ENCODE measurements around the gene GLP2R. TPM values are rescaled to one million over a fixed set of nuclear protein-coding genes. Genes with fewer than 3 reads are reported as not detected.

GLP2R gene
- total RNA-seq, 1 experiment from 2014 or later, result not detected

GRCh38 chr17:9859781-9860180 is 34.1 kb downstream of the GLP2R start:
- Histone ChIP-seq H3K4me1 (ENCODE audit: insufficient read depth, low read length, poor library complexity, severe bottlenecking) (no peaks in the 10 kb centered on the region), H3K27ac (ENCODE audit: low read depth, low read length, poor library complexity, severe bottlenecking) (no peak overlapping the region), H3K9me3 (ENCODE audit: low read depth, low read length, poor library complexity, severe bottlenecking) (no peaks in the 10 kb centered on the region), H3K4me3 (ENCODE audit: low read depth, low read length, poor library complexity, severe bottlenecking) (no peak overlapping the region), H3K27me3 (replicated peaks; ENCODE audit: insufficient read depth, low read depth, low read length, poor library complexity) (peaks cover 4% of the 10 kb centered on the region), H3K36me3 (ENCODE audit: insufficient read depth, low read length, poor library complexity, severe bottlenecking) (no peaks in the 10 kb centered on the region)
- TF ChIP-seq EZH2 (IDR thresholded peaks at IDR 0.05; ENCODE audit: borderline replicate concordance, low read depth, low read length, poor library complexity, severe bottlenecking), result no peak
- TF ChIP-seq CTCF (conservative IDR thresholded peaks at IDR 0.05; ENCODE audit: low read depth, low read length), result no peak
- BruUV-seq (replicated peaks), result no TSS peak
- ChIA-PET POLR2A (ENCODE audit: low non-redundant PET) (no interaction called here), CTCF (no interaction called here)
- DNase-seq (ENCODE audit: low spot score), result no peak
- intact Hi-C loops (cut with micrococcal nuclease; ENCODE audit: unreplicated experiment), result no loop called here

DNA sequence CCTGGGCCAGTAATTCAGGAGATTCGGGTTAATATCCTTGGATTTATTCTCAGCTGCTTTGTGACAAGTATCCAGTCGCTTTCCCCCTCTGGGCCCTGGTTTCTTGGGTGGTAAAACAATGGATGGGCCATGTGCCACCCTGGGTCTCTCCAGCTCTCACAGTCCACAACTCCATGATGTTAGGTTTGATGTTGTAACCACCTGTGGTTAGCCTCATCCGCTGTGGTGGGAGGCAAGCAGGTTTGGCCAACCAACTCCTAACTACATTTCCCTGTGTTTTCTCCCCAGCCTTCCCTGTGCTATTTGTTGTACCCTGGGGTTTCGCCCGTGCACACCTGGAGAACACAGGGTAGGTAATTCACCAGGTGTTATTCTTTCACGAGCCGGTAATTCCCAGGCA is 35.1 kb downstream of the GLP2R start:
- Histone ChIP-seq H3K36me3 (ENCODE audit: insufficient read depth, low read length, poor library complexity, severe bottlenecking) (no peaks in the 10 kb centered on the region), H3K9me3 (ENCODE audit: low read depth, low read length, poor library complexity, severe bottlenecking) (no peaks in the 10 kb centered on the region), H3K27me3 (replicated peaks; ENCODE audit: insufficient read depth, low read depth, low read length, poor library complexity) (peaks cover 4% of the 10 kb centered on the region), H3K4me1 (ENCODE audit: insufficient read depth, low read length, poor library complexity, severe bottlenecking) (no peaks in the 10 kb centered on the region), H3K4me3 (ENCODE audit: low read depth, low read length, poor library complexity, severe bottlenecking) (no peak overlapping the region), H3K27ac (ENCODE audit: low read depth, low read length, poor library complexity, severe bottlenecking) (no peak overlapping the region)
- CTCF ChIA-PET, result no interaction called here
- intact Hi-C loops (cut with micrococcal nuclease; ENCODE audit: unreplicated experiment), result no loop called here
- BruUV-seq (replicated peaks), result no TSS peak
- POLR2A ChIA-PET (ENCODE audit: low non-redundant PET), result no interaction called here
- TF ChIP-seq CTCF (conservative IDR thresholded peaks at IDR 0.05; ENCODE audit: low read depth, low read length) (no peak), EZH2 (IDR thresholded peaks at IDR 0.05; ENCODE audit: borderline replicate concordance, low read depth, low read length, poor library complexity, severe bottlenecking) (no peak)
- DNase-seq (ENCODE audit: low spot score), result no peak

DNA sequence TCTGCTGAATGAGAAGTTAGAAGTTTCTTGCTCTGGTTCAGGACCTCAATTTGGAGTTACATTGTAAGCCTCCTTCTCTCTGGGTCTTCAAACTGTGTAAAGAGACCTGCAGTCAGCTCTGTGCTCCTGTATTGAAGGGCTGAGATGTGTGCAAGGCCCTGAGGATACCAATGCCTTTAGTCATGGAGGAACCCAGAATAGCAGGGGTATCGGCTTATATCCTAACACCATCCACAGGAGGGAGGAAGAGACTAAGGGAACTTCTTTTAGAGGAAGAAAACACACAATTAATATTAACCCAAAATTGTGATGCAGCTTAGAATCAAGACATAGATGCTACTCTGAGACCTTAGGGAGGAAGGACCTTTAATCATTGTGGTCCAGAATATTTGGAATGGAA is 36.5 kb downstream of the GLP2R start:
- CTCF ChIA-PET, result no interaction called here
- H3K9me3 ChIP-seq (ENCODE audit: low read depth, low read length, poor library complexity, severe bottlenecking), result no peaks in the 10 kb centered on the region
- H3K4me1 ChIP-seq (ENCODE audit: insufficient read depth, low read length, poor library complexity, severe bottlenecking), result no peaks in the 10 kb centered on the region
- H3K36me3 ChIP-seq (ENCODE audit: insufficient read depth, low read length, poor library complexity, severe bottlenecking), result no peaks in the 10 kb centered on the region
- H3K27me3 ChIP-seq (replicated peaks; ENCODE audit: insufficient read depth, low read depth, low read length, poor library complexity), result peaks cover 4% of the 10 kb centered on the region
- no peak overlapping the region for H3K4me3 ChIP-seq (ENCODE audit: low read depth, low read length, poor library complexity, severe bottlenecking)
- POLR2A ChIA-PET (ENCODE audit: low non-redundant PET), result interaction anchor here (0.6 kb wide), 1 partner anchor 13 kb away, joined by 4 read pairs; no protein-coding TSS in a partner anchor
- TF ChIP-seq CTCF (conservative IDR thresholded peaks at IDR 0.05; ENCODE audit: low read depth, low read length), result no peak
- no peak for TF ChIP-seq EZH2 (IDR thresholded peaks at IDR 0.05; ENCODE audit: borderline replicate concordance, low read depth, low read length, poor library complexity, severe bottlenecking)
- BruUV-seq (replicated peaks), result no TSS peak
- no peak for DNase-seq (ENCODE audit: low spot score)
- intact Hi-C loops (cut with micrococcal nuclease; ENCODE audit: unreplicated experiment), result no loop called here
- H3K27ac ChIP-seq (ENCODE audit: low read depth, low read length, poor library complexity, severe bottlenecking), result no peak overlapping the region

Data from A673 (cell line).